H9 (cell line): Measurements from ENCODE around the gene PAEP. TPM values are rescaled to one million over a fixed set of nuclear protein-coding genes. Genes with fewer than 3 reads are reported as not detected.

ENCODE experiments used
- DNase-seq: peaks from one replicate; pipeline ENCODE4 v3.0.0-alpha.2; 2017
- H2AFZ ChIP-seq: one replicate; pipeline ENCODE4 v1.6.1; 2013; ENCODE audit warnings: mild to moderate bottlenecking, low read length, control low read depth, moderate library complexity
- H2AK5ac ChIP-seq: 2 replicates; pipeline ENCODE4 v1.6.1; 2013; ENCODE audit warnings: low read length, control low read depth, mixed read lengths; ENCODE audit not compliant: insufficient read length
- H2BK120ac ChIP-seq: one replicate; pipeline ENCODE4 v1.6.1; 2013; ENCODE audit warnings: low read depth, mild to moderate bottlenecking, low read length, control low read depth, inconsistent platforms; ENCODE audit not compliant: poor library complexity, severe bottlenecking
- H2BK12ac ChIP-seq: 2 replicates; pipeline ENCODE4 v1.6.1; 2013; ENCODE audit warnings: low read length, control low read depth, mixed read lengths, low read depth; ENCODE audit not compliant: insufficient read length
- H2BK15ac ChIP-seq: 2 replicates; pipeline ENCODE4 v1.6.1; 2013; ENCODE audit warnings: low read depth, low read length, control low read depth
- H2BK20ac ChIP-seq: one replicate; pipeline ENCODE4 v1.6.1; 2013; ENCODE audit warnings: low read depth, mild to moderate bottlenecking, low read length, control low read depth, inconsistent platforms; ENCODE audit not compliant: poor library complexity, severe bottlenecking
- H2BK5ac ChIP-seq: 2 replicates; pipeline ENCODE4 v1.6.1; 2013; ENCODE audit warnings: low read length, control low read depth, mixed read lengths; ENCODE audit not compliant: insufficient read length
- H3K14ac ChIP-seq: 2 replicates; pipeline ENCODE4 v1.6.1; 2013; ENCODE audit warnings: low read length, control low read depth; ENCODE audit not compliant: insufficient read depth
- H3K18ac ChIP-seq: 2 replicates; pipeline ENCODE4 v1.6.1; 2013; ENCODE audit warnings: low read depth, mild to moderate bottlenecking, mixed read lengths, low read length, control low read depth; ENCODE audit not compliant: insufficient read length
- H3K23ac ChIP-seq: 2 replicates; pipeline ENCODE4 v1.6.1; 2013; ENCODE audit warnings: low read length, control low read depth, mixed read lengths, low read depth; ENCODE audit not compliant: insufficient read length
- H3K23me2 ChIP-seq: 2 replicates; pipeline ENCODE4 v1.6.1; 2013; ENCODE audit warnings: low read depth, mild to moderate bottlenecking, mixed read lengths, low read length, control low read depth; ENCODE audit not compliant: insufficient read length, poor library complexity, severe bottlenecking
- H3K27ac ChIP-seq: 2 replicates; pipeline ENCODE4 v1.5.1; 2013; ENCODE audit warnings: low read length, control low read depth, mixed read lengths, low read depth; ENCODE audit not compliant: insufficient read length
- H3K27me3 ChIP-seq: 2 replicates; pipeline ENCODE4 v1.6.1; 2013; ENCODE audit warnings: low read length, control low read depth, inconsistent platforms; ENCODE audit not compliant: insufficient read depth
- H3K4ac ChIP-seq: 2 replicates; pipeline ENCODE4 v1.6.1; 2013; ENCODE audit warnings: low read depth, mild to moderate bottlenecking, control low read depth, inconsistent platforms, low read length, moderate library complexity
- H3K4me1 ChIP-seq: 2 replicates; pipeline ENCODE4 v1.6.1; 2013; ENCODE audit warnings: low read length, control low read depth, inconsistent platforms; ENCODE audit not compliant: insufficient read depth
- H3K4me2 ChIP-seq: 2 replicates; pipeline ENCODE4 v1.6.1; 2013; ENCODE audit warnings: low read length, control low read depth, mixed read lengths; ENCODE audit not compliant: insufficient read length, insufficient read depth
- H3K56ac ChIP-seq: 2 replicates; pipeline ENCODE4 v1.6.1; 2013; ENCODE audit warnings: low read depth, mild to moderate bottlenecking, mixed read lengths, low read length, control low read depth; ENCODE audit not compliant: insufficient read length
- H3K79me1 ChIP-seq: 2 replicates; pipeline ENCODE4 v1.6.1; 2013; ENCODE audit warnings: low read depth, mild to moderate bottlenecking, moderate library complexity, low read length, control low read depth, inconsistent platforms; ENCODE audit not compliant: insufficient read depth, poor library complexity, severe bottlenecking
- H3K79me2 ChIP-seq: 2 replicates; pipeline ENCODE4 v1.6.1; 2013; ENCODE audit warnings: low read length, control low read depth, inconsistent platforms; ENCODE audit not compliant: insufficient read depth
- H3K9ac ChIP-seq: 2 replicates; pipeline ENCODE4 v1.6.1; 2013; ENCODE audit warnings: low read length, control low read depth, mixed read lengths; ENCODE audit not compliant: insufficient read length; ENCODE audit errors: extremely low read depth
- H3K9me3 ChIP-seq: one replicate; pipeline ENCODE4 v1.6.1; 2013; ENCODE audit warnings: low read depth, low read length, inconsistent platforms; ENCODE audit not compliant: control insufficient read depth
- H3T11ph ChIP-seq: one replicate; pipeline ENCODE4 v1.6.1; 2013; ENCODE audit warnings: mild to moderate bottlenecking, low read length, control low read depth, inconsistent platforms
- H4K20me1 ChIP-seq: one replicate; pipeline ENCODE4 v1.6.1; 2013; ENCODE audit not compliant: control insufficient read depth, insufficient read length, insufficient read depth
- H4K5ac ChIP-seq: 2 replicates; pipeline ENCODE4 v1.6.1; 2013; ENCODE audit warnings: low read depth, mild to moderate bottlenecking, mixed read lengths, low read length, control low read depth; ENCODE audit not compliant: insufficient read length
- H4K8ac ChIP-seq: replicated peaks from 2 replicates; pipeline ENCODE4 v1.6.1; 2013; ENCODE audit warnings: low read length, control low read depth, mixed read lengths, low read depth; ENCODE audit not compliant: insufficient read length
- H4K91ac ChIP-seq: 2 replicates; pipeline ENCODE4 v1.6.1; 2013; ENCODE audit warnings: low read depth, mild to moderate bottlenecking, moderate library complexity, mixed read lengths, low read length, control low read depth; ENCODE audit not compliant: insufficient read length
- H3K27ac Mint-ChIP-seq, 3 experiments: 2 replicates in 2 of 3; 3 replicates in 1 of 3; pipeline ENCODE4 v1.8.0; 2020 to 2021; ENCODE audit warnings: mixed read lengths in 3 of 3, mild to moderate bottlenecking in 1 of 3, moderate library complexity in 1 of 3
- H3K27me3 Mint-ChIP-seq: 2 replicates; pipeline ENCODE4 v1.8.0; 2021; ENCODE audit warnings: low read depth, mild to moderate bottlenecking, moderate library complexity, mixed read lengths
- H3K36me3 Mint-ChIP-seq, 3 experiments: 2 replicates in 2 of 3; 3 replicates in 1 of 3; pipeline ENCODE4 v1.8.0; 2020 to 2021; ENCODE audit warnings: low read depth in 3 of 3, mixed read lengths in 3 of 3; ENCODE audit not compliant: insufficient read depth in 1 of 3
- H3K4me1 Mint-ChIP-seq, 2 experiments: 2 replicates each; pipeline ENCODE4 v1.8.0; 2020; ENCODE audit warnings: mixed read lengths in 2 of 2
- H3K4me3 Mint-ChIP-seq, 2 experiments: 2 replicates in 1 of 2; 3 replicates in 1 of 2; pipeline ENCODE4 v1.8.0; 2020 to 2021; ENCODE audit warnings: mild to moderate bottlenecking in 2 of 2, mixed read lengths in 2 of 2, moderate library complexity in 1 of 2
- H3K9me3 Mint-ChIP-seq, 2 experiments: 2 replicates in 1 of 2; 3 replicates in 1 of 2; pipeline ENCODE4 v1.8.0; 2020; ENCODE audit warnings: mild to moderate bottlenecking in 2 of 2, mixed read lengths in 2 of 2, moderate library complexity in 1 of 2
- CTCF ChIP-seq: fragments of 200-600 bp; sonication (generic); conservative IDR thresholded peaks from 3 replicates; pipeline ENCODE4 v1.8.0; 2021; ENCODE audit warnings: antibody characterized with exemption, mild to moderate bottlenecking
- WGBS: extraction: QIAGEN DNeasy Blood & Tissue Kit; methylation state at CpG from one replicate; pipeline ENCODE4 v1.1.7; 2013; ENCODE audit warnings: missing lambda C conversion rate, low lambda C conversion rate, mixed read lengths; ENCODE audit not compliant: insufficient read length; ENCODE audit errors: extremely low coverage; 5-methylcytosine and 5-hydroxymethylcytosine counted together
- total RNA-seq: library from RNA; stranded (reverse); gene quantifications from 2 replicates; pipeline ENCODE4 v1.2.1, GENCODE V29; 2021

PAEP gene
- total RNA-seq, 1 experiment from 2014 or later = not detected

GRCh38 chr9:135512241-135512603 lies 49.3 kb upstream of the PAEP start:
- Histone ChIP-seq H3K23me2 (no peaks in the 10 kb centered on the region), H3K4me2 (no peak overlapping the region), H2BK15ac (no peak overlapping the region), H2BK120ac (no peak overlapping the region), H3K4me1 (0 out of 2 replicates have a peak, but pooled peaks cover 2% of the 10 kb centered on the region), H3K56ac (no peak overlapping the region), H3K4ac (no peak overlapping the region), H2BK5ac (no peak overlapping the region), H4K91ac (no peak overlapping the region), H3K79me2 (no peaks in the 10 kb centered on the region), H4K5ac (no peak overlapping the region), H3K9me3 (no peaks in the 10 kb centered on the region), H4K20me1 (no peaks in the 10 kb centered on the region), H3K79me1 (no peaks in the 10 kb centered on the region), H2AFZ (no peak overlapping the region), H3K9ac (no peak overlapping the region), H2BK12ac (no peak overlapping the region), H3K14ac (no peak overlapping the region), H3T11ph (no peak overlapping the region), H2AK5ac (no peak overlapping the region), H3K27ac (no peak overlapping the region), H3K27me3 (no peaks in the 10 kb centered on the region), H2BK20ac (no peak overlapping the region), H3K18ac (no peak overlapping the region), H3K23ac (no peak overlapping the region), H4K8ac (no peak overlapping the region)
- peak overlapping the region in 1 of 3 experiments; percentile 5; a peak in 1 of 7 replicates for H3K27ac Mint-ChIP-seq
- no peaks in the 10 kb centered on the region; a peak in 1 of 5 replicates for H3K9me3 Mint-ChIP-seq
- WGBS = no CpG with 5 or more reads among the region's 10 CpGs
- peak; percentile 10 for DNase-seq
- no peak for TF ChIP-seq CTCF
- peaks cover 3 to 11% of the 10 kb centered on the region in 2 experiments; a peak in 1 of 4 replicates for H3K4me1 Mint-ChIP-seq
- H3K36me3 Mint-ChIP-seq = no peaks in the 10 kb centered on the region
- H3K4me3 Mint-ChIP-seq = no peak overlapping the region
- H3K27me3 Mint-ChIP-seq = no peaks in the 10 kb centered on the region
